Measurements from ENCODE around the gene CHPF2.

- TF ChIP-seq CTCF (IDR thresholded peaks at IDR 0.05) (no peak), POLR2A (IDR thresholded peaks at IDR 0.05) (no peak), EP300 (IDR thresholded peaks at IDR 0.05) (no peak)
These were observed 51.0 kb downstream of the CHPF2 start for GRCh38 chr7:151283302-151283701.

Measured in tibial nerve (tissue), 4 donors.